Stomach (tissue), 9 donors: Measurements from ENCODE around the gene PPP1R3A. TPM values are rescaled to one million over a fixed set of nuclear protein-coding genes. Genes with fewer than 3 reads are reported as not detected.
"Not testable (repeated sequence)": the region's sequence is repeated elsewhere in the genome, so short reads cannot be mapped to it uniquely, and the experiment has no call there.

Source experiments
- DNase-seq, 2 donors: peaks; one replicate each; pipeline versions ENCODE4 v3.0.0 to v3.0.0-alpha.2; 2013 to 2019
- H3K27ac ChIP-seq, 5 donors: fragments of 200-600 bp in 4 of 5; sonication (generic) in 4 of 5; one replicate each; pipeline ENCODE4 v1.5.1; 2013 to 2019; ENCODE audit warnings: mild to moderate bottlenecking in 1 of 5, moderate library complexity in 1 of 5
- H3K27me3 ChIP-seq, 3 donors: fragments of 200-600 bp; sonication (generic); one replicate each; pipeline ENCODE4 v1.5.1; 2017 to 2019; ENCODE audit warnings: mixed run types in 1 of 3
- H3K36me3 ChIP-seq, 4 donors: fragments of 200-600 bp; sonication (generic); 1 replicate in 3 of 4; 2 replicates in 1 of 4; pipeline ENCODE4 v1.5.1; 2016 to 2019
- H3K4me1 ChIP-seq, 4 donors: fragments of 200-600 bp; sonication (generic); one replicate each; pipeline ENCODE4 v1.5.1; 2016 to 2019
- H3K4me3 ChIP-seq, 4 donors: fragments of 200-600 bp; sonication (generic) in 3 of 4; one replicate each; pipeline ENCODE4 v1.5.1; 2016 to 2019; ENCODE audit warnings: mild to moderate bottlenecking in 1 of 4
- H3K9me3 ChIP-seq, 4 donors: fragments of 200-600 bp; sonication (generic); one replicate each; pipeline ENCODE4 v1.5.1; 2016 to 2019
- CTCF ChIP-seq, 7 experiments: fragments of 450-650 bp in 4 of 7; fragments of 200-600 bp in 3 of 7; sonication (generic) in 3 of 7; IDR thresholded peaks; one replicate each; pipeline ENCODE4 v1.5.1; 2016 to 2019; ENCODE audit warnings: antibody characterized with exemption in 7 of 7, control low read depth in 2 of 7, mild to moderate bottlenecking in 1 of 7
- EP300 ChIP-seq: sonication (generic); formaldehyde crosslinking; IDR thresholded peaks from one replicate; pipeline ENCODE4 v1.6.1; 2017; ENCODE audit warnings: antibody characterized with exemption
- POLR2A ChIP-seq, 4 donors: fragments of 450-650 bp; IDR thresholded peaks; one replicate each; pipeline ENCODE4 v1.6.1; 2016; ENCODE audit warnings: antibody characterized with exemption in 4 of 4, control low read depth in 2 of 4, mild to moderate bottlenecking in 1 of 4, moderate library complexity in 1 of 4
- POLR2AphosphoS5 ChIP-seq, 3 donors: sonication (generic); formaldehyde crosslinking; IDR thresholded peaks; one replicate each; pipeline ENCODE4 v1.6.1; 2016; ENCODE audit warnings: antibody characterized with exemption in 3 of 3
- WGBS, 5 donors: extraction: QIAGEN DNeasy Blood & Tissue Kit in 3 of 5; methylation state at CpG; one replicate each; pipeline versions ENCODE4 v1.1.5 to v1.1.7; 2013 to 2018; 5-methylcytosine and 5-hydroxymethylcytosine counted together
- intact Hi-C: fragments of 100-400 bp; cut with DNase I; formaldehyde crosslinking; loops from one replicate; pipeline ENCODE4 v1.15.1; 2023; ENCODE audit warnings: low total_unique reads
- polyA plus RNA-seq, 3 donors: library from polyadenylated mRNA; stranded (reverse); fragments of 200-250 nt; gene quantifications; one replicate each; pipeline ENCODE4 v1.2.3, GENCODE V29; 2013
- total RNA-seq, 5 donors: library from RNA; depleted of rRNA; stranded (reverse); fragments of >200 nt; gene quantifications; one replicate each; pipeline versions ENCODE4 v1.1.0 to v1.2.3, GENCODE V29; 2014 to 2016
- donor health status: healthy with polysubstance abuse.
- donor health status: Bipolar disorder and iron deficiency.
- donor health status: healthy.

Gene PPP1R3A
- total and polyA plus RNA-seq, 8 donors: not detected

DNA sequence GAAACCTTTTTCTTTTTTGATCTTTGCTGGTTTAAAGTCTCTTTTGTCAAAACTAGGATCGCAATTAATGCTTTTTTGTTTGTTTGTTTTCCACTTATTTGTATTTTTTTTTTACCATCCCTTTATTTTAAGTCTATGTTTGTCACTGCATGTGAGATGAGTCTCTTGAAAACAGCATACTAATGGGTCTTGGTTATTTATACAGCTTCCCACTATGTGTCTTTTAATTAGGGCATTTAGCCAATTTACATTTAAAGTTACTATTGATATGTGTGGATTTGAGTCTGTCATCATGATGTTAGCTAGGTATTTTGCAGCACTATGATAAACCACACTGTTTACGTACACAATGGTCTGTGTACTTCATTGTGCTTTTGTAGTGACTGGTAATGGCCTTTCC, 34.7 kb upstream of the PPP1R3A start:
- H3K4me1 ChIP-seq: no peaks in the 10 kb centered on the region
- H3K27ac ChIP-seq: no peak overlapping the region
- WGBS, 5 donors: 86 to 88% (median 87%) methylated on average over 2 of the region's 2 CpGs
- intact Hi-C loops: no loop called here
- peaks cover 0 to 43% (median 33%) of the 10 kb centered on the region in 4 donors for H3K9me3 ChIP-seq
- no peak for DNase-seq
- H3K36me3 ChIP-seq: no peaks in the 10 kb centered on the region
- no peaks in the 10 kb centered on the region for H3K27me3 ChIP-seq
- TF ChIP-seq CTCF (IDR thresholded peaks at IDR 0.05) (no peak), POLR2AphosphoS5 (IDR thresholded peaks at IDR 0.05) (no peak)
- H3K4me3 ChIP-seq: no peak overlapping the region

DNA sequence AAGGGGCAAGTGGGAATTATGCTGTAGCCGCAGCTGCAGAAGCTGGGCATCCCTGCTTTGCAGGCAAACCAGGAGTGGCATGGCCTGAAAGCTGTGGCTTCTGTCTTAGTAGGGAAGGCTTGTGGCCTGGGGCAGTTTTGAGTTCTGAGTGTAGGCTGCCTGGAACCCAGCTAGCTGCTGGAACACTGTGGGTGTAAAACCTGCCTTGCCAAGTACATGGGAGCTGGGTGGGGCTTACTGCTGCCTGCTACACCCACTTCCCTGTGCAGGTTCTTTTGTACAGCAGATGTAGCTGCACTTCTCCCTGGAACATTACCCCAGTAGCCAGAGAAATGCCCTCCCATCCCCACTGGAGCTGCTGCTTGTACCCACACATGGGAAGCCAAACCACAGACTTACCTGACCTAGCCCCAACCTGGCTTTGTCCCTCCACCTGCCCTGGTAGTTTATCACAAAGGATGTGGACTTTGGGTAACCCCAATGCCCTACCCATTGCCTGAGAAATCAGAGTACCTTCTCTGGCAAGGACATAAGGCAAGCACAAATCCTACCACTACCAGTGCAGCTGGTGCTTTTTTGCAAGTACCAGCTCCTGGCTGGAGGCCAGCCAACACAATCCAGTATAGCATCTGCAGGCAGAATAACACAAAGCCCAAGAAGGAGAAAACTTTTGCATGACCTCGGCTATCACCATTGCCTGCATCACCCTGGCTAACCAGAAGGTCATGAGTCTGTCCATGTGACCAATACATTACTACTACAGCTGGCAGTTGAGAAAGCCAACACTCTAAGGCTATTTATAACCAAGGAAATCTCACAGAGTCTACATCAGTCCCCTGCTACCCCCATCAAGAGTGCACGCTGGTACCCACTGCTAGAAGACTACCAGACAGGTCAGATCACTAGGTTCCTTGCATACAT, 26.5 kb upstream of the PPP1R3A start:
- WGBS, 5 donors: 58 to 74% (median 66%) methylated on average over 3 of the region's 3 CpGs

GRCh38 chr7:113936982-113937381, 18.2 kb upstream of the PPP1R3A start:
- DNase-seq: no peak
- Histone ChIP-seq H3K4me1 (no peaks in the 10 kb centered on the region), H3K4me3 (no peak overlapping the region), H3K36me3 (no peaks in the 10 kb centered on the region), H3K27ac (no peak overlapping the region), H3K9me3 (peaks cover 0 to 13% (median 6%) of the 10 kb centered on the region in 4 donors), H3K27me3 (no peaks in the 10 kb centered on the region)
- 70 to 100% (median 88%) methylated on average over 2 of the region's 2 CpGs; no CpG with 5 or more reads in 1 of the 5 donors for WGBS, 5 donors
- TF ChIP-seq POLR2A (IDR thresholded peaks at IDR 0.05): no peak
- no peak for TF ChIP-seq EP300
- TF ChIP-seq POLR2AphosphoS5 (IDR thresholded peaks at IDR 0.05): no peak
- no peak for TF ChIP-seq CTCF (IDR thresholded peaks at IDR 0.05)
- intact Hi-C loops: no loop called here

More for the DNA sequence above, 26.5 kb upstream of the PPP1R3A start:
- Histone ChIP-seq H3K9me3 (peaks cover 0 to 3% (median 0%) of the 10 kb centered on the region in 4 donors), H3K27ac (no peak overlapping the region), H3K4me1 (no peaks in the 10 kb centered on the region), H3K4me3 (no peak overlapping the region), H3K36me3 (no peaks in the 10 kb centered on the region), H3K27me3 (no peaks in the 10 kb centered on the region)
- TF ChIP-seq CTCF (IDR thresholded peaks at IDR 0.05) (no peak), POLR2AphosphoS5 (IDR thresholded peaks at IDR 0.05) (no peak), EP300 (no peak), POLR2A (IDR thresholded peaks at IDR 0.05) (no peak)
- intact Hi-C loops: no loop called here
- peak in 1 of 2 donors; percentile 6 for DNase-seq

DNA sequence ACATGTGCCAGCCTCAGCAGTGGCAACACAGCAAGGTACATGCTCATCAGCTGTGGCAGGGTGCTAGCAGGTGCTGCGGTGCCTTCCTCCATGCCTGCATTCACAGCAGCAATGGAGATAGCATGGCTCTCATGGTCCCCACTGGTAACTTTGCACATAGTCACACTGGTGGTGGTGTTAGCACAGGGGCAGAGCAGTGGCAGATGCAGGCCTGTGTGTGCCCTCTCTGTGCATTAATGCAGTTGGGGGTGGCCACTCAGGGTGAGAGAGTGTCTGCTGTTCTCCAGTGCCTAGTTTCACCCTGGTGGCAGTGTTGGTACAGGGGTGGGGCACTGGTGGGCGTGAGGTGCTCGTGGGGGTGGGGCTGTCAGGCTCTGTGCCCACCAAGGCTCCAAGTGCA, 17.7 kb upstream of the PPP1R3A start:
- H3K27me3 ChIP-seq: no peaks in the 10 kb centered on the region
- intact Hi-C loops: no loop called here
- no peaks in the 10 kb centered on the region for H3K4me1 ChIP-seq
- H3K27ac ChIP-seq: no peak overlapping the region
- H3K4me3 ChIP-seq: no peak overlapping the region
- TF ChIP-seq POLR2AphosphoS5 (IDR thresholded peaks at IDR 0.05): no peak
- TF ChIP-seq POLR2A (IDR thresholded peaks at IDR 0.05): no peak
- no peak for TF ChIP-seq EP300
- TF ChIP-seq CTCF (IDR thresholded peaks at IDR 0.05): no peak
- 55 to 83% (median 67%) methylated on average over 1 to 3 of the region's 3 CpGs for WGBS, 5 donors
- H3K36me3 ChIP-seq: no peaks in the 10 kb centered on the region
- peaks cover 0 to 18% (median 8%) of the 10 kb centered on the region in 4 donors for H3K9me3 ChIP-seq
- DNase-seq: no peak

DNA sequence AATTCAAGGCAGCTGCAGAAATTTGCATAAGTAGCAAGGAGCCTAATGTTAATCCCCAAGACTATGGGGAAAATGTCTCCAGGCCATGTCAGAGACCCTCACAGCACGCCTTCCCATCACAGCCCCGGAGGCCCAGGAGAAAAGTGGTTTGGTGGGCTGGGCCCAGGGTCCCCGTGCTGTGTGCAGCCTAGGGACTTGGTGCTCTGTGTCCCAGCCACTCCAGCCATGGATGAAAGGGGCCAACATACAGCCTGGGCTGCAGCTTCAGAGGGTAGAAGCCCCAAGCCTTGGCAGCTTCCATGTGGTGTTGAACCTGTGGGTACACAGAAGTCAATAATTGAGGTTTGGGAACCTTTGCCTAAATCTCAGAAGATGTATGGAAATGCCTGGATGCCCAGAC, 10.6 kb upstream of the PPP1R3A start:
- H3K4me1 ChIP-seq, H3K27me3 ChIP-seq, intact Hi-C loops, DNase-seq, H3K36me3 ChIP-seq, H3K27ac ChIP-seq, H3K4me3 ChIP-seq: not testable (repeated sequence)
- 76 to 89% (median 83%) methylated on average over 3 of the region's 3 CpGs for WGBS, 5 donors
- peaks cover 0 to 24% (median 16%) of the 10 kb centered on the region in 4 donors for H3K9me3 ChIP-seq
